Stomach (tissue), 4 donors: ENCODE measurements around the gene FTSJ3.

Experiments used
- CTCF ChIP-seq, 7 experiments: fragments of 450-650 bp in 4 of 7; fragments of 200-600 bp in 3 of 7; sonication (generic) in 3 of 7; IDR thresholded peaks; one replicate each; pipeline ENCODE4 v1.5.1; 2016 to 2019; ENCODE audit warnings: antibody characterized with exemption in 7 of 7, control low read depth in 2 of 7, mild to moderate bottlenecking in 1 of 7
- POLR2A ChIP-seq, 4 donors: fragments of 450-650 bp; IDR thresholded peaks; one replicate each; pipeline ENCODE4 v1.6.1; 2016; ENCODE audit warnings: antibody characterized with exemption in 4 of 4, control low read depth in 2 of 4, mild to moderate bottlenecking in 1 of 4, moderate library complexity in 1 of 4
- POLR2AphosphoS5 ChIP-seq, 3 donors: sonication (generic); formaldehyde crosslinking; IDR thresholded peaks; one replicate each; pipeline ENCODE4 v1.6.1; 2016; ENCODE audit warnings: antibody characterized with exemption in 3 of 3

GRCh38 chr17:63819131-63819530 is 8.3 kb downstream of the FTSJ3 start:
- TF ChIP-seq POLR2AphosphoS5 (IDR thresholded peaks at IDR 0.05) (no peak), CTCF (IDR thresholded peaks at IDR 0.05) (no peak), POLR2A (IDR thresholded peaks at IDR 0.05) (no peak)
